GM19035 (cell line): ENCODE measurements around the gene ANKLE1.
A peak's percentile ranks its signal among the peaks of the same experiment; 100 is the strongest.

Source experiments
- ATAC-seq: cut with Tn5 transposase; IDR thresholded peaks from one replicate; pipeline ENCODE4 v1.9.1; 2021; ENCODE audit not compliant: unreplicated experiment

Gene ANKLE1

DNA sequence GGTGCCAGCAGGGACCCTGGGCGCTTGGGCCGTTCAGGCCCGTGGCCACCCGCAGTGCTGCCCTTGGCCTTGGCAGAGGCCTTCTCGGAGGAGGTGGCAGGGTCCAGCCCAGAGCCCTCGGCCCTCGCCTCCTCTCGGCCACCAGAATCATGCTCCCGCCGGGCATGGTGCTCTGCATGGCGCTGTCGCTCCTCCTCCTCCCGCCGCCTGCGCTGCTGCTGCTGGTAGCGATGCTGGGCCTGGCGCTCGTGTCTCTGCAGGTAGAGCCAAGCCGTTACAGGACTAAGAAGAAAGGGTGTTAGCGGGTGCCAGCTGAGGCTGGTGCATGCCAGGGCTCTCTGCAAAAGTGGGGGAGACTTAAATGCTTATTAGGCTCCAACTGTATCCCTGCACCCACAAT, 43.4 kb downstream of the ANKLE1 start:
- no peak for ATAC-seq

DNA sequence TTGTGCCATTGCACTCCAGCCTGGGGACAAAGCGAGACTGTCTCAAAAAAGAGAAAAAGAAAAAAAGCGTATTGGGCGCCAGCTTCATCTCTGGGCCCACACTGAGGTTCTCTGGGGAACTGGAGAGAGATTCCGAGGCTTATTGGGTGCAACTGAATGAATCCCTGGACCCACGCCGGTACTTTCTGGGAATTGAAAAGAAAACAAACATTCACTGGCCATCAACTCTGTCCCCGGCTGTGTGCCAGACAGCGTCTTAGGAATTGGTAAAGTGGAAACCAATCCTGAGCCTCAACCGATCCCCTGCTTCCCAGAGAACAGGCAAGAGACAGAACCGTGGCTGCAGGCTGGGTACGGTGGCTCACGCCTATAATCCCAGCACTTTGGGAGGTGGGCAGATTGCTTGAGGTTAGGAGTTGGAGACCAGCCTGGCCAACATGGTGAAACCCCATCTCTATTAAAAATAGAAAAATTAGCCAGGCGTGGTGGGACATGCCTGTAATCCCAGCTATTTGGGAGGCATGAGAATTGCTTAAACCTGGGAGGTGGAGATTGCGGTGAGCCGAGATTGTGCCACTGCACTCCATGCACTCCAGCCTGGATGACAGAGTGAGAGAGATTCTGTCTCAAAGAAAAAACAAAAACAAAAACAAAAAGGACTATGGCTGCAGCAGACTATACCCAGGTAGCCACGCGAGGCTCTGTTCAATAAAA, 44.3 kb downstream of the ANKLE1 start:
- no peak for ATAC-seq

- no peak for ATAC-seq
Measured at GRCh38 chr19:17326595-17326966, 44.9 kb downstream of the ANKLE1 start.

DNA sequence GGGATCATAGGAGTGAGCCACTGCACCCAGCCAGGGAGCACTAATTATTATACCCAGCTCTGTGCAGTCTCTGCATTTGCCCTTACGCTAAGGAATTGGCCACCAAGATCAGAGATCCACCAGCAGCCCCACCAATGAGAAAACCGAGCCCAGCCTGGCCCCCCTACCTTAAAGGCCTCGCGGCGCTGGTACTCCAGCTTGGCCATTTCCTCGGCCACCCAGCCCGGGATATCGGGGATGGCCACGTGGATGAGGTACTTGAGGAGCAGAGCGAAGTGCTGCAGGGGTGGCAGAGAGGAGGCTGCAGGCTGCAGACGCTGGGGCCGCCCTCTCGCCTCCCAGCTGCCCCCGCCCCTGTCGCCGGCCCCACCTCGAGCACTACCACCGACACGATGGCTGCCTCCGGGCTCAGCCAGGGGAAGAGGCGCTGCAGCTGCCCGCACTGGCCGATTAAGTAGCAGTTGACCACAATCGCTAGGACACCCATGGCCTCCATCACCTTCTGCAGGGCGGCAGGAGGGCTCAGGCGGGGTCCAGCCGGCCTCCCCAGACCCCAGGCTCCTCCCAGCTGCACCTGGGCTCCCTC, 45.5 kb downstream of the ANKLE1 start:
- no peak for ATAC-seq

- no peak for ATAC-seq
Measured at GRCh38 chr19:17327654-17328516, 46.2 kb downstream of the ANKLE1 start.

DNA sequence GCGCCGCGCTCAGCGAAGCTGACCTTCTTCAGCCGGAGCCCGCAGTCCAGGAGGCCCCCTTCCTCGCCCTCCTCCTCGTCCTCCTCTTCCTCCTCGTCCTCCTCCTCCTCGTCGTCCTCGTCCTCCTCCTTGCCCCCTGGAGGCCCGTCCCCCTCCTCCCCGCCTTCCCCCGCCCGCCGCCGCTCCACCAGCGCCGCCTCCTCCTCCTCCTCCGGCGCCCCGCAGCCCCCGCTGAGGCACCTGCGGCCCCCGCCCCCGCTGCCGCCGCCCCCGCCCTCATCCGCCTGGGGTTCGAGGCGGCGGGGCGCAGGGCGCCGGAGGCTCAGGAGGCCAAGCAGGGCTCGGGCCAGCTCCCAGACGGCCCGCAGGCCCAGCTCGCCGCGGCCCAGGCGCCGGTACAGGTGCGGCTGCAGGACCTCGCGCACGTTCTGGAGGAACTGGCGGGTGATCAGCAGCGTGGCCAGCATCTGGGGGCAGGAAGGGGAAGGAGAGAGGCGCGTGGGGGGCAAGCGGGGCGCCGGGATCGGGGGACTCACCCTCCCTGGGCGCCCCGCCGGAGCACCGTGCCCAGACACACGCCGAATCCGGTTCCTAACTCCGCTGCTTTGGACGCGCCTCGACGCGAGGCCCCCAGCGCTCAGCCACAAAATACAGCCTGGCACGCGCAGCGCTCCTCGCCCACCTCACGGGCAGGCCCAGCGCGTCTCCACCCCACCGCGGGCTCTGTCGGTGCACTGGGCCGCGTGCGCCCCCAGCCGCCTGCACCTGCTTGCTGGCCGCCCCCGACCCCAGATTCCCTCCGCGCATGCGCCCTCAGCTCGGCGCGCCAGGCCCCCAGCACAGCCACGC, 47.0 kb downstream of the ANKLE1 start:
- ATAC-seq = no peak

DNA sequence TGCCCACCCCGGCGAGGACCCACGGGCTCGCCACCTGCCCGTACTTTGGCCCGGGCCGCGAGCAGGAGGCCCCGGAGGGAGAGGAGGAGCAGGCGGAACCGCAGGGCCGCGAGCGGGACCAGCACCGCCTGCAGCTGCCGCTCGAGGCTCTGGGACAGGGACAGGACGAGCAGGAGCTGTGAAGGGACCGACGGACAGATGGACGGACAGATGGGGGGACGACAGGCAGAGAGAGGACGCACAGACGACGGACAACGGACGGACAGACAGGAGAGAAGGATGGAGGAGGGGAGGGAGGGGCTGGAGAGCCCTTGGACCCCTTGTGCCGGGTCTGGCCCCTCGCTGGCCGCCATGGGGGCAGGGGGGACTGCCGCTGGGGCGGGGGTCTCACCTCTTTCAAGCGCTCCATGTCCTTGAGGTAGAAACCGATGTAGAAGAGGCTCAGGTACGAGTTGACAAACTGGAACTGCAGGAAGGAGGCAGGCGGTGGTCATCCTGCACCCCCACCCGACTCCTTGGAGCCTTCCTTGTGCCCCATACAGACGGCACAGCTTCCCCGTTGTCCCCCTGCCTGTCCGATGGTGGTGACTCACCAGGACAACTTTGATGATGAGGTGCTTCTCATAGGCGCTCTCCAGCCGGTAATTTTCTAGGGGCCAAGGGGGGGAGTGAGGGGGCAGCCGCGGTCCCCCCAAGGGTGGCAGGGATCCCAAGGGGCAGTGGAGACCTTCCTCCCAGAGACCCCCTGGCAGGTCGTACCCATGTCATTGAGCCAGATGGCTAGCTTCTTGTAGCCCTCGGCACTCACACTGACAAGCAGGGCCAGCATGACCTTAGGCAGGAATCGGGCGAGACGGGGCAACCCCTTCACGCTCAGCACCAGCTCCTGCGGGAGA, 47.9 kb downstream of the ANKLE1 start:
- no peak for ATAC-seq

DNA sequence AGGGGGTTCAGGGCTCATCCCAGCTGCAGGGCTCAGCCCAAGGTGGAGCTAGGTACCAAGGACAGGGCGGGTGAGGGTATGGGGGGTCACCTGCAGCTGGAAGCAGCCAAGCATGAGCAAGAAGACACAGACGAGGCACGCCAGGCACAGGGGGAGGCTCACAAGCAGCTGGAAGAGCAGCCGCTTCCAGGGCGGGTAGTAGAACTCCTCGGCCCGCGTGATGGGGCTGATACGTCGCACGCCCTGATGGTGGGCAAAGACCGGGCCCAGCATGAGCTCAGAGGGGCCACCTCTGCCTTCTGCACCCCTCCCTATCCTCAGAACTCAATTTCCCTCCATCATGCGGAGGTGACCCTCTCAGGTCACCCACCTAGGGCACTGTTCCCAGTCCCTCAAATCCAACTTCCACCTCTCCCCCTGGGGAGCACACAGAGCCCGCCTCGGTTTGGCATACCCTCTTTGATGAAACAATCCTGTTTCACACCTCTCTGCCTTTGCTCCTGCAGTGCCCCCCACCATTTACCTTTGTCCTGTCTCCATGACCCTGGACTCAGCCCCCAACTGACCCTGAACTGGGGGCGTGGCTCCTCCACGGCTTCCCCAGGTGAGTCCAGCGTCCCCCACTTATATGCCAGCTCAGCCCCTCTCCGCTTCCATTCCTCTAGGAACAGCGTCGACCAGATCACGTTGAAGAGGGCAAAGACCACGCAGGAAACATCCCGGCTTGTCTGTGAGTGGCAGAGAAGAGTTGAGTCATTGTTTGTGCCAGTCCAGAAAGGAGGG, 48.8 kb downstream of the ANKLE1 start:
- ATAC-seq = no peak

DNA sequence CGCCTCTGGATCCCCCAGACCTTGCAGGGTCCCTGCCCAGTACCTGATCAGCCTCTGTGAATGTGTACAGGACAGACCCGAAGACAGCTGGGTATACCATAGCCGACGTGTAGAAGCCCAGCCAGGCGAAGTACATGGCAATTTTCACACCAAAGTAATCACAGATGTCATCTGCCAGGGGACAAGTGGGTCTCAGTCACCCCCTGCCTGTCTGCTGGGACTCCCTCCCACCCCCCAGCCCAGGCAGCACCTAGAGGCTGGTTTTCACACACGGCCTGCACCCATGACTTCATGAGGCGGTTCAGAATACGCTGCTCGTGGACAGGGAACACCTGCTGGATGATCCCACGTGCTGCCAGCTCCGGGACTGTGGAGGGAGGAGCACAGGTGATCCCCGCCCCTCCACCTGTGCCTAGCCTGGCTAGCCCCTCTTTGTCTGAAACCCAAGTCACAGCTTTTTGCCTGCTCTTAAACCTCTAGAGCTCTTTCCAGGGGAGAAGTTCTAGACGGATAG, 49.4 kb downstream of the ANKLE1 start:
- no peak for ATAC-seq

DNA sequence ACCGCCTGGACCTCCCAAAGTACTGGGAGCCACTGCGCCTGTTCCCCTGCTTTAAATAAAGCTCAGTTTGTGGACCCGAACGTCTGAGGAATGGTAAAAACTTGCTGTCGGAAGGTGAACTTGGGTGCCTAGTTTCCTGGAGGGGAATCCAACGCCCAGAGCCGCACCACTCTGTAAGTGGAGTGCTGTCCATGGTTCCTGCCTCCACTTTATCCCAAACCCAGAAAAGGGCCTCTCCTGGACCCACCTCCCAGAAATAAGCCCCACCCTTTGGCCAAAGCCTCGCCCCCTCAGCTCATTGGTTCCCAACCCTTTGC, 50.6 kb downstream of the ANKLE1 start:
- no peak for ATAC-seq

DNA sequence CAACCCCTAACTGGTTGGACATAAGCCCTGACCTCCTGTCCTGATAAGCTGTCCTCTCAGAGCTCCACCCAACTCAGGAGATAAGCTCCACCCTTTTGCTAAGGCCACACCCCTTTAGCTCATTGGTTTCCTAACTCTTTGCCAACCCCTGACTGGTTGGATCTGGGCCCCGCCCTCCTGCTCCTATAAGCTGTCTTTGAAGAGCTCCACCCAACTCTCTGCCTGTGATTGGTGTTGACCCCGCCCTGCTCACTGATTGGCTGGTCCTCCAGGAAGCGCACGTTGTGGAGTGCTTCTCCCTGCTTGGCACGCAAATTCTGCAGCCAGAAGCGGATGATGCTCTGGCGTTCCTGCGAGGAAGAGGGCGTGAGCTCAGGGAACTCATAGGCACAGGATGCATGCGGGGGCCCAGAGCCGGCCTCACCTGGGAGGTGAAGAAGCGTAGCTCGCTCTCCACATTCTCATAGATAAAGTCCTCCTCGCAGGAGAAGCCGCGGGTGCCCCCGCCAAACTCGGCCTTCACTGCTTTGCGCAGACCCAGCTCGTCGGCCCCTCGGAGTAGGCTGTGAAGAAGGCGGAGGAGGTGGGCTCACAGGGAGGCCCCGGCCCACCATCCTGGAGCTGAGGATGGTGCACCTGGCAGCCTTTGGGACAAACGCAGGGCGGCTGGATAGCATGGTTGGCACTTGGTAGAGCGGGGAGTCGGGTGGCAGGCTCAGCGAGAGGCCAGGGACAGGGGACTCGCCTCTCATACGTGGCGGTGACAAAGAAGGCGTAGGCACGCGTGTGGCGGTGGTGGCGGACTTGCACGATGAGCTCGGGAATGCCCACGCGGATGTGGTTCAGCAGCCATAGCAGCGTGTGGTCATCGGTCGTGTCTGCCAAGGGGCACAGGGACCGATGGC, 51.2 kb downstream of the ANKLE1 start:
- no peak for ATAC-seq

DNA sequence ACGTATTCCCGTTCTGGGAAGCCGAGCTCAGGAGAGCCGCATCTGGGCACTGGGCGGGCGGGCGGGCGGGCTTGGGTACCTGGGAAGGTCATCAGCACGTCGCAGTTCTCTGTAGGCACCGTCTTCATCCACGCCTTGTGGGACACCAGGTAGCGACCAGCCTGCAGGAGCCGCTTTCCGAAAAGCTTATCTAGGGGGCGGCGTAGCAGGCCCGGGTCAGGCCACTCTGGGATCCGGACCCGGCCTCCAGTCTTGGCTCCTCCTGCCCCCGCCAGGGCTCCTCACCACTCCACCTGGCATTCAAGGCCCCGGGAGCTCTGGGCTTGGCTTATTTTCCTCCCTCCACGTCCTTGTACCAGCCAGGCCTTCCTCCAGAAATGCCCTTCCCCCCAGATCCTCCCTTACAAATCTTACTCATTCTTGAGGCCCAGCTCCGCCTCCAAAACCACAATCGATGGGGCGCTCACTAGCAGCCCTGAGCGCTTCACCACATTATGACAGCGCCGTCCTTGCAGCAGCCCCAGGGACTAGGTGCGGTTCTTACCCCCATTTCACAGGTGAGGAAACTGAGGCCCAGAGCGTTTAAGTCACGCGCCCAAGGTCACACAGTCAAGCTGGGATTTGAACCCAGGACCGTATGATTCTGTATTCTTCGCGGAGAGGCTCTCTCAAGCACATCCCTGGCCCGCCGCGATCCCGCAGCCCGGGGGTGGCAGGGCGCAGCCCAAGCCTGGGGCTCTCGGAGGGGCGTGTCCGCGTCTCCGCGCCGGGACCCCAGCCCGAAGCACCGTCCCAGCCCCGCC, 52.1 kb downstream of the ANKLE1 start:
- peak; percentile 5 for ATAC-seq

GRCh38 chr19:17334414-17335409, 53.0 kb downstream of the ANKLE1 start, which contains the start of gene ANO8:
ANO8 (minus strand) TSS chr19:17334855; CDS start chr19:17334670, 185 bp downstream.
- ATAC-seq = peak; percentile 47

DNA sequence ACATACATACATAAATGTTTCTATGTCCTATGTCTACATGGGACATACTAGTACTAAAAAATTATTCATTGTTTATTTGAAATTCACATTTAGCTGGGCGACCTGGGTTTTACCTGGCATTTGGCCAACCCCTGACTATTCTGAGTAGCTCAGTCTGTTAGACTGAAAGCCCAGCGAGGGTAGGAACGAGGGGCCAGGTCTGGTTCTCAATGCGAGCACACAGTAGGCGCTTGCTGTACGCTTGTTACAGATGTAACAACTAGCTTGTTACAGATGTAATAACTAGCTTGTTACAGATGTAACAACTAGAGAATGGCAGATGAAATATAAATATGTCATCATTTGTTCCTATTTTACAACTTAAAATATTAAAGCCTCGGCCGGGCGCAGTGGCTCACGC, 53.9 kb downstream of the ANKLE1 start:
- ATAC-seq = no peak
